Measurements from ENCODE around the gene DDIT4L.
"Not testable (repeated sequence)": the region's sequence is repeated elsewhere in the genome, so short reads cannot be mapped to it uniquely, and the experiment has no call there.

The DDIT4L gene

DNA sequence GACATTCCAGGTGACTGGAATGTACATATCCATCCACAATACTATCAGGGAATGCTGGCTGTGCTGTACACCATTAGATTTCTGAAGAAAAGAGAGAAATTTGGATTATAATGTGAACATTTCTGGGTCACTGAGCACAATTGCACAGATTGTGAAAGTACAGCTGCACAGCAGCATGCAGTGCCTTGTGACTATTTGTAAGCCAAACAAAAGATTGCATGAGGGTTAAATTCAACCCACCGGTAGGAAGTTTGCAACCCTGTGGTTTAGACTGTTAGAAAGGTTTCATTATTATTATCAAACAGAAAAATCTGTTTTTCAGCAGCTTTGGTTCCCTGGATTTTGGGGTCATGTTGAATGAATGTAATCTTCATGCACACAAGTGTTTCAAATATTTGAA lies 24.5 kb downstream of the DDIT4L start:
- peak; percentile 19 for DNase-seq

DNA sequence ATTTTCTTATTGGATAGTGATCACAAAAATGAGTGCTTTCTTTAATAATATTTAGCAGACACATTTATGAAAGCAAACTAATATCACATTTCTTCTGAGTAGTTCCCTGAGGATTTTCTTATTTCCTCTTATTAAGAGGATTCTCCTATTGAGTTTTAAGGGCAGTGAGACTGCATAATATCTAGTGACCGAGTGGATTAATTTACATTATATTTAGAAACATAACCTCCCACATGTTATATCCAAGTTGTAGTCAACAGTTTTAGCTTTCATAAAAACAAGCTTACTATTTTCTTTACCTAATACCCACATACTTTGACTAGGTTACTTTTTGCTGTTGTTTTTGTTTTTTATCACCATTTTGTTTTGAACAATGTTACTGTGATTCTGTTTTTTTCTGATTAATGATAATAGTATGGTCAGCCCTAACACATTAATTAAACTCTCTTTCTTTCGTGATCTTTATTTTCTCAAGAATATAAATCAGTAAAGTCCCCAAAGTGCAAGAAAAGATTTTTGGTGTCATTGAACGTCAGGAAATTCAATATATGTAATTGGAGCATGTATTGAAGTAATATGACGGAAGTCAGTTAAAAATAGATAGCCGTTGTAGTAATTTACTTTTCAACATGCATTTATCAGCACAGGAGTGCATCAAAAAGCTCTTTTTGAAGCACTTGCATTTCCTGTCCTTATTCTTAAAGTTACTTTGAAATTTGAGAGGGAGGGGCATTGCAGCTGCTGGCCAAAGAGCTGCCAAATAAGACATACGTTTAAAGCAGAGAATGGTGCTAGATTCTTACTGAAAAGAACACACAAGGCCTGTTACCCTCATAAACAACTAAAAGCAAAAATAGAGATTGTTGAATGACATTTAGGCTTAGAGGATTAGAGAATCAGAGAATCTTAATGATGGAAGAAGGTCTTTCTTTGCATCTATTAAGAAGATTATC lies 25.2 kb downstream of the DDIT4L start:
- DNase-seq = no peak

DNA sequence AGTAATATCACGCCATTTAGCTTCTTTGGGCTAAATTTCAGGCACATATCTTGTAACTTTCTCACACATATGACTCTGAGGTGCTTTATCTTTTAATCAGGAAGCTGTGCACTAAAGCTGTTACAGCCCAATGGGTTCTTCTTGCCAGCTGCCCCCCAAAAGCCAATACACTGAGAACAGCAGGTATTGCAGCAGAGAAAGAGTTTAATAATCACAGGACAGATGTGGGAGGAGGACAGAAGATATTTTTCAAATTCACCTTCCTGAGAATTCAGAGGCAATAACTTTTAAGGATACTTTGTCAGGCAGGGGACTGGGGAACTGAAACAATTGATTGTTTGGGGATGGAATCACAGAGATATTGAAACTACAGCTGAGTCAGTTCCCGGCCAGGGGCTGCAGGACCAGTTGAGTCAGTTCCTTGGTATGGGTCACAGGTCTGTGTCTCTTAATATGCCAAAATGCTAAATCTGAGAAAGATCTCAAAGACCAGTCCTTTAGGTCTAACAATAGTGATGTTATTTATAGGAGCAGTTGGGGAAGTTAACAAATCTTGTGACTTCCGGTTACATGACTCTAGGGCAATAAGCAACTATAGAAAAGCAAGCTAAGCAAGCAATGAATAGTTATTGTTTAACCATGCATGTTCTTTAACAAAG lies 28.1 kb downstream of the DDIT4L start:
- DNase-seq = peak; percentile 4

DNA sequence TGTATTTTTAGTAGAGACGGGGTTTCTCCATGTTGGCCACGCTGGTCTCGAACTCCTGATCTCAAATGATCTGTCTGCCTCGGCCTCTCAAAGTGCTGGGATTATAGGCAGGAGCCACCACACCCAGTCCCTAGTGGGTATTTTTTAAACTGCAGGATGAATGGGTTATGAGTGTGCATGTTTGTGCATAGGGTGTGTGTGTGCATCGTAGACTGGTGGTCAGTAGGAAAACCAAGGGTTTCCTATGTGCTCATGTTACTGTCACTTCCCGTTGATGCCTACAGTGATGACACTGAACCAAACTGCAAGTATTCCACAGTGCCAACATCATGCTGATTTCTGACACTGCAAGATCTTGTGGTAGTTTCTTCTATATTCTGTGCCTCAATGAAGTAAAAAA lies 41.1 kb downstream of the DDIT4L start:
- DNase-seq = no peak

DNA sequence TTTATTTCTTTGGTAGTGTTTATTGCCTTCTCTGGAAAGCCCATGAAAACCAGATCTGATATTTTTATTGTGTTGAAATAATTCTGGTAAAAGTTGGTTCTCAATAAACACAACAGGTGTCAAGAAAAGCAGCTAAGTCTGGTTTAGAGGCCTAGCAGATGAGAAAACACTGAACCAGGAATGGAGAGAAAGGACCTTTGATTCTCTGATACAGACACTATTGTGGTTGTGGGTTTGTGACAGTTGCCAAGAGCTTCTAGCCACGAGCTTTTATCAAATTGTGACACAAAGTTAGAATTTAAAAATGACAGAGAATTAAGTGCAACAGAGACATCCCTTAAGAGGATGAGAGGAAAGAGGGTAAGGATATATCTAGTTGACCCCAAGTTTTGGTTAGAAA lies 42.6 kb downstream of the DDIT4L start:
- DNase-seq = no peak

DNA sequence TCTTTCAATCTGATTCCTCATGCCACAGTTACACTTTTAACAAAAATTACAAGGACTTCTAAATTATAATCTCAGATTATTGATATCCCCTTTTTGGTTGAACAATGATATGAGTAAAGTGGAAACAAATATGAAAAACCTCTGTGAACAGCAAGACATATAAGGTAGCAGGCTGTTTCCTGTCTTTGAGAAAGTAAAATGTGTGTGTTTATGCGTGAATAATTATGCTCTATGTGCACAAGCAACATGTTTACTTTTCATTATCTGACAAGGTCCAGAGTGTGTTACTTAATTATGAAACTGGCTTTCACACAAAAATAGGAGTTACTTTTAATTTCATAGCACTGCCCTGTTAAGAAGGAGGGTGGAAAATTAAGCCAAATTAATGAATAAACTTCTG lies 43.1 kb downstream of the DDIT4L start:
- DNase-seq = no peak

DNA sequence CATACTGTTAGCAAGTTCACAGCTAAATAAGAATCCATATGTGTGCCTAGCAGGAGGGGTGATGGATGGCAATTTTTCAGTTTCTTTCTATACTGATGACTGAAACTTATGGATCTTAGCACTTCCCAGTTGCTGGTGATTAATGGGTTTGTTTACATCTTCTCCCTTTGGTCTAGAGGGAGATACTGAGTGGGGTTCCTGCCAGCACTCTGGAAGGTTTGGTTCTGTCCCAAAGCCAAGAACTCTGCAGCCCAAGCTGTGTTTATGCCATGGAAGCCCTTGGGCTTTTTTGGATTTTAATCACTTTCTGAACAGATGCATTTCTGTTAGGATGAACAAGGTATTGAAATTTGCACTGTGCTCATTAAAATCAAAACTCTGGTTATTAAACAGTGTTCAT lies 43.5 kb downstream of the DDIT4L start:
- DNase-seq = no peak

DNA sequence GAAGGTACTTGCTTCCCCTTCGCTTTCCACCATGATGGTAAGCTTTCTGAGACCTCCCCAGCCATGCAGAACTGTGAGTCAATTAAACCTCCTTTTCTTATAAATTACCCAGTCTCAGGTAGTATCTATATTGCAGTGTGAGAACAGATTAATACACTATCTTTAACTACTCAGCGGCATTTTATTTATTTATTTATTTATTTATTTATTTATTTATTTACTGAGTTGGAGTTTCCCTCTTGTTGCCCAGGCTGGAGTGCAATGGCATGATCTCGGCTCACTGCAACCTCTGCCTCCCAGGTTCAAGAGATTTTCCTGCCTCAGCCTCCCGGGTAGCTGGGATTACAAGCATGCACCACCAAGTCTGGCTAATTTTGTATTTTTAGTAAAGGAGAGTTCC lies 52.9 kb downstream of the DDIT4L start:
- not testable (repeated sequence) for DNase-seq
